Transverse colon (tissue), 4 donors: ENCODE results near the gene EID1. TPM values are rescaled to one million over a fixed set of nuclear protein-coding genes. Genes with fewer than 3 reads are reported as not detected.

Experiments
- DNase-seq: peaks from one replicate; pipeline ENCODE4 v3.0.0-alpha.2; 2019
- H3K27ac ChIP-seq, 4 donors: fragments of 200-600 bp; sonication (generic); 2 replicates each; pipeline ENCODE4 v1.5.1; 2016 to 2018; ENCODE audit warnings: inconsistent platforms in 4 of 4
- H3K27me3 ChIP-seq: fragments of 200-600 bp; sonication (generic); 2 replicates; pipeline ENCODE4 v1.5.1; 2017; ENCODE audit warnings: inconsistent platforms
- H3K36me3 ChIP-seq, 4 donors: fragments of 200-600 bp; sonication (generic); 2 replicates each; pipeline ENCODE4 v1.5.1; 2017 to 2019; ENCODE audit warnings: inconsistent platforms in 4 of 4
- H3K4me1 ChIP-seq, 4 donors: fragments of 200-600 bp; sonication (generic); 2 replicates each; pipeline ENCODE4 v1.5.1; 2017 to 2020; ENCODE audit warnings: inconsistent platforms in 4 of 4
- H3K4me3 ChIP-seq, 4 donors: fragments of 200-600 bp; sonication (generic); 1 replicate in 1 of 4; 2 replicates in 3 of 4; pipeline versions ENCODE4 v1.5.1 to v1.6.1; 2017 to 2019; ENCODE audit warnings: inconsistent platforms in 4 of 4
- H3K9me3 ChIP-seq, 2 donors: fragments of 200-600 bp; sonication (generic); 2 replicates each; pipeline ENCODE4 v1.5.1; 2017 to 2019; ENCODE audit warnings: inconsistent platforms in 2 of 2
- EP300 ChIP-seq: sonication (generic); formaldehyde crosslinking; IDR thresholded peaks from one replicate; pipeline ENCODE4 v1.6.1; 2017; ENCODE audit warnings: antibody characterized with exemption, low read depth
- POLR2A ChIP-seq: fragments of 450-650 bp; IDR thresholded peaks from one replicate; pipeline ENCODE4 v1.6.1; 2016; ENCODE audit warnings: antibody characterized with exemption, mild to moderate bottlenecking, moderate library complexity
- POLR2AphosphoS5 ChIP-seq, 3 donors: sonication (generic); formaldehyde crosslinking; IDR thresholded peaks; one replicate each; pipeline ENCODE4 v1.6.1; 2016; ENCODE audit warnings: antibody characterized with exemption in 3 of 3
- WGBS, 2 donors: methylation state at CpG; one replicate each; pipeline ENCODE4 v1.1.5; 2018; ENCODE audit warnings: low coverage in 1 of 2; 5-methylcytosine and 5-hydroxymethylcytosine counted together
- in situ Hi-C, 4 donors: fragments of 200-750 bp; cut with MboI; loops; one replicate each; pipeline versions ENCODE4 v1.15.0 to v1.15.1; 2017; ENCODE audit warnings: low sequenced_read_pairs in 3 of 4, low pct_ligation_motif_present in 1 of 4, low pct_unique_long_range_greater_than_20kb in 1 of 4
- intact Hi-C: fragments of 100-400 bp; cut with DNase I; formaldehyde crosslinking; loops from one replicate; pipeline ENCODE4 v1.15.1; 2023; ENCODE audit warnings: low total_unique reads
- total RNA-seq, 4 donors: library from RNA; depleted of rRNA; stranded (reverse); fragments of >200 nt; gene quantifications; one replicate each; pipeline ENCODE4 v1.1.0, GENCODE V29; 2016
- TF ChIP-seq, protein P1 (sequence below), 5 experiments: fragments of 200-600 bp in 3 of 5; fragments of 450-650 bp in 2 of 5; sonication (generic) in 3 of 5; IDR thresholded peaks; 1 replicate in 2 of 5; 2 replicates in 3 of 5; pipeline ENCODE4 v1.5.1; 2016 to 2017; ENCODE audit warnings: antibody characterized with exemption in 5 of 5, inconsistent platforms in 3 of 5, mild to moderate bottlenecking in 2 of 5, moderate library complexity in 1 of 5

EID1 gene
- total RNA-seq, 4 donors from 2014 or later, result 44.5 to 136 (median 101) TPM

DNA sequence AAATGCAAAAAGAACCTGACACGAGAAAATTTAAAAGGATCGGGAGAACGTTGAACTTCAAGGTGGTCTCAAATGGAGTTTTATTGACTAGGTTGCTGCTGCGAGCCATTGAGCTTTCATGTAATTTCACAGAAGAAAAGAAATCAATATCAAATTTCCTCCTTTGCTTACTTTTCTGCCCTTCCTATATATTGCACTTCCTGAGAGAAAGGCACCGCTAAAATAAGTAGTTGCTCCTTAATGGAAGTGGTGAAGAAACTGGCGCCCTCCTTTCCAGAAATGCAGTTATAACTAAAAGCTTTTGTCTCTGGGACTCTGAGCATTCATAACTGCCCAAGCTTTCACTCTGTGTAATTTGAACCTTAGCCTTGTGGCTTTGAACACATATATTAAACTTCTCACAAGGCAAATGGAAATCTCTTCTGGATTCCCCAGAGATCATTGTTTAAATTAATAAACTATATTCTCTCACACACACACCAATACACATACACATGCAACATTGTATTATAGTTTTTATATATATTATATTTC, 13.4 kb downstream of the EID1 start:
- Histone ChIP-seq H3K27me3 (peaks cover 4% of the 10 kb centered on the region), H3K9me3 (no peaks in the 10 kb centered on the region), H3K4me3 (no peak overlapping the region), H3K4me1 (no peaks in the 10 kb centered on the region), H3K27ac (no peak overlapping the region), H3K36me3 (no peaks in the 10 kb centered on the region)
- TF ChIP-seq POLR2A (no peak), POLR2AphosphoS5 (IDR thresholded peaks at IDR 0.05) (no peak), EP300 (no peak)
- TF ChIP-seq, protein P1, sequence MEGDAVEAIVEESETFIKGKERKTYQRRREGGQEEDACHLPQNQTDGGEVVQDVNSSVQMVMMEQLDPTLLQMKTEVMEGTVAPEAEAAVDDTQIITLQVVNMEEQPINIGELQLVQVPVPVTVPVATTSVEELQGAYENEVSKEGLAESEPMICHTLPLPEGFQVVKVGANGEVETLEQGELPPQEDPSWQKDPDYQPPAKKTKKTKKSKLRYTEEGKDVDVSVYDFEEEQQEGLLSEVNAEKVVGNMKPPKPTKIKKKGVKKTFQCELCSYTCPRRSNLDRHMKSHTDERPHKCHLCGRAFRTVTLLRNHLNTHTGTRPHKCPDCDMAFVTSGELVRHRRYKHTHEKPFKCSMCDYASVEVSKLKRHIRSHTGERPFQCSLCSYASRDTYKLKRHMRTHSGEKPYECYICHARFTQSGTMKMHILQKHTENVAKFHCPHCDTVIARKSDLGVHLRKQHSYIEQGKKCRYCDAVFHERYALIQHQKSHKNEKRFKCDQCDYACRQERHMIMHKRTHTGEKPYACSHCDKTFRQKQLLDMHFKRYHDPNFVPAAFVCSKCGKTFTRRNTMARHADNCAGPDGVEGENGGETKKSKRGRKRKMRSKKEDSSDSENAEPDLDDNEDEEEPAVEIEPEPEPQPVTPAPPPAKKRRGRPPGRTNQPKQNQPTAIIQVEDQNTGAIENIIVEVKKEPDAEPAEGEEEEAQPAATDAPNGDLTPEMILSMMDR (IDR thresholded peaks at IDR 0.05), result no peak
- 83 to 84% methylated on average over 6 of the region's 6 CpGs for WGBS, 2 donors
- intact Hi-C loops, result no loop called here
- in situ Hi-C loops, result no loop called here
- DNase-seq, result no peak

DNA sequence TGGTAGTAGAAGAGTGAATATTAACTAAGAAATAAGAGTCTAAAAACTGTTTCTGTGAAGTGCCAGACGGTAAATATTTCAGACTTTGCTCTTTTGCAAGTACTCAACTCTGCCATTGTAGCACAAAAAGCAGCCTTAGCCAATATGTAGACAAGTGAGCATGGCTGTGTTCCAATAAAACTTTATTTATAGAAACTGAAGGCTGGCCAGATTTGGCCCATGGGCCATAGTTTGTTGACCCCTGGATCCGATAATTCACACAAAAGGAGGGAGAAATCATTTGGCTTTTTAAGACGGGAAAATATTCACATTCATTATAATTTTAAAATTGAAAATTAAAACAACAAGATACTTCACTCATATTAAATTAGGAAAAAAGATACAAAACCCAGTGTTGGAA, 15.4 kb downstream of the EID1 start:
- intact Hi-C loops (no loop called here), in situ Hi-C loops (no loop called here)
- Histone ChIP-seq H3K9me3 (no peaks in the 10 kb centered on the region), H3K27me3 (no peaks in the 10 kb centered on the region), H3K4me3 (no peak overlapping the region), H3K4me1 (no peaks in the 10 kb centered on the region), H3K36me3 (no peaks in the 10 kb centered on the region), H3K27ac (no peak overlapping the region)
- TF ChIP-seq POLR2AphosphoS5 (IDR thresholded peaks at IDR 0.05) (no peak), POLR2A (no peak), EP300 (no peak)
- TF ChIP-seq, protein P1 (IDR thresholded peaks at IDR 0.05), result no peak
- 71 to 82% methylated on average over 3 of the region's 3 CpGs for WGBS, 2 donors
- DNase-seq, result no peak

DNA sequence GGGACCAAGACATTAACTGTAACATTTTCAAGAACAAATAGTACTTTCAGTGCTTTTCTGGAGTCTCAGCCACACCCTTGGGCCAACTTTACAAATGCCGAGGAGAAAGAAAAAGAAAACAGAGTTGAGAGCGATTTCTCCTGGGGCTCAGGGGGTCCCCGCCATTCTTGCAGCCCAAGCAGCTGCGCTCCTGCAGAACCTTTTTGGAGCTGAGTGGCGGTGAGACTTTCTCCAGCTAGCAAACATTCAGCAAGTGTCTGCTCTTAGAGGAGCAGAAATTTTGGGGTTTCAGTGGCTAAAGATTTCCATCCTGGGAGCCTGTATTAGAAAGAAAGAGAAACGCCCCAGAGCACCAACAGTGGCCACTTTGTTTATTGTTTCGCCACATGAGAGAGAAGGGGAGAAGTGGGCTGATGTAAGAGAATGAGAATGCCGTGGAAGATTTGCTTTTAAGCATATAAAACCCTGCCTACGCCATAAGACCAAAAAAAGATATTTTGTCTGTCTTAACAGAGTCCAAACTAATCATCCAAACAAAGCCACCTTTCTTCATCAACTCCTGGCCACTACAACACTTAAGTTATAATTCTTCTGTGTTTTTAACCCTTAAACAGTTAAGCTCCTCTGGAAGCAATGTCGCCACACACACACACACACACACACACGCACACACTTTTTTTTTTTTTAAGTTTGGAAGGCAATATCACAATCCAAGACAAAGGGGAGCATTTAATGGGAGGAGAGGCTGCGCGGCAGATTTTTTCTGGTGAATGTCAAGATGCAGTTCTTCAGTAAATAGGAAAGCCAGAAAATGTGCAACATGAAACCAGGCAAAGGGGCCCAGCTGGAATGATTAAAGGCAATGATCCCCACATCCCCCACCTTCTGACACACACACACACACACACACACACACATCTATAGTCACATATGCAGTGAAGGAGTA, 19.2 kb downstream of the EID1 start:
- no peaks in the 10 kb centered on the region for H3K36me3 ChIP-seq
- TF ChIP-seq, protein P1 (IDR thresholded peaks at IDR 0.05), result no peak
- no peak for TF ChIP-seq POLR2AphosphoS5 (IDR thresholded peaks at IDR 0.05)
- no peak for TF ChIP-seq POLR2A
- no peak for TF ChIP-seq EP300
- 33 to 52% methylated on average over 5 to 13 of the region's 13 CpGs for WGBS, 2 donors
- no peak for DNase-seq
- H3K4me3 ChIP-seq, result no peak overlapping the region
- no peaks in the 10 kb centered on the region for H3K4me1 ChIP-seq
- H3K9me3 ChIP-seq, result no peaks in the 10 kb centered on the region
- intact Hi-C loops (no loop called here), in situ Hi-C loops (no loop called here)
- peak overlapping the region; percentile 29 to 60 (median 48) for H3K27ac ChIP-seq
- H3K27me3 ChIP-seq, result no peaks in the 10 kb centered on the region

DNA sequence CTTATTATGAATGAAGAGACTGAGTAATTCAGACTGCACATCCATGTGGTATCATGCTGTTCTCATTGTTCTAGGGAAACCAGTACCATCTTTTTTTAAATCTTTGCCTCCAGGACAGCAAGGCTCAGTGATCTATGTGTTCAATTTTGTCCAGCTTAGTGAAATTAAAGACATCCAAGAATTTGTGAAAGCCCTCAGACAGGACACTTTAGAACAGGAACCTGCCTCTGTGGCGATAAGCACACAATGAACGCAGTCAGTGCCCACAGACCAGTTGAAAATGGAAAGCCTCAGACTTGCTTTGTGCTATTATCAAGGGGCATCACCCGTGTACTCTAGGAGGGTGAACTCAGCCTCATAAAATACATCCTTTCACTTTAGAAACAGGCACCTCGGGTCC, 20.1 kb downstream of the EID1 start:
- in situ Hi-C loops (no loop called here), intact Hi-C loops (loop anchor here (1.0 kb wide), 1 partner anchor 14 kb away; no protein-coding TSS in a partner anchor)
- Histone ChIP-seq H3K27ac (peak overlapping the region in 1 of 4 donors; percentile 60), H3K9me3 (no peaks in the 10 kb centered on the region), H3K4me1 (no peaks in the 10 kb centered on the region), H3K4me3 (no peak overlapping the region), H3K36me3 (no peaks in the 10 kb centered on the region), H3K27me3 (no peaks in the 10 kb centered on the region)
- TF ChIP-seq POLR2AphosphoS5 (IDR thresholded peaks at IDR 0.05), result no peak
- TF ChIP-seq POLR2A, result no peak
- WGBS, 2 donors, result 40 to 48% methylated on average over 1 to 4 of the region's 4 CpGs
- no peak for DNase-seq
